ENCODE measurements around the gene BRD1. TPM values are rescaled to one million over a fixed set of nuclear protein-coding genes. Genes with fewer than 3 reads are reported as not detected.

BRD1 gene
- total RNA-seq, 1 experiment from 2014 or later, result 31.3 TPM

- TF ChIP-seq, protein P1, sequence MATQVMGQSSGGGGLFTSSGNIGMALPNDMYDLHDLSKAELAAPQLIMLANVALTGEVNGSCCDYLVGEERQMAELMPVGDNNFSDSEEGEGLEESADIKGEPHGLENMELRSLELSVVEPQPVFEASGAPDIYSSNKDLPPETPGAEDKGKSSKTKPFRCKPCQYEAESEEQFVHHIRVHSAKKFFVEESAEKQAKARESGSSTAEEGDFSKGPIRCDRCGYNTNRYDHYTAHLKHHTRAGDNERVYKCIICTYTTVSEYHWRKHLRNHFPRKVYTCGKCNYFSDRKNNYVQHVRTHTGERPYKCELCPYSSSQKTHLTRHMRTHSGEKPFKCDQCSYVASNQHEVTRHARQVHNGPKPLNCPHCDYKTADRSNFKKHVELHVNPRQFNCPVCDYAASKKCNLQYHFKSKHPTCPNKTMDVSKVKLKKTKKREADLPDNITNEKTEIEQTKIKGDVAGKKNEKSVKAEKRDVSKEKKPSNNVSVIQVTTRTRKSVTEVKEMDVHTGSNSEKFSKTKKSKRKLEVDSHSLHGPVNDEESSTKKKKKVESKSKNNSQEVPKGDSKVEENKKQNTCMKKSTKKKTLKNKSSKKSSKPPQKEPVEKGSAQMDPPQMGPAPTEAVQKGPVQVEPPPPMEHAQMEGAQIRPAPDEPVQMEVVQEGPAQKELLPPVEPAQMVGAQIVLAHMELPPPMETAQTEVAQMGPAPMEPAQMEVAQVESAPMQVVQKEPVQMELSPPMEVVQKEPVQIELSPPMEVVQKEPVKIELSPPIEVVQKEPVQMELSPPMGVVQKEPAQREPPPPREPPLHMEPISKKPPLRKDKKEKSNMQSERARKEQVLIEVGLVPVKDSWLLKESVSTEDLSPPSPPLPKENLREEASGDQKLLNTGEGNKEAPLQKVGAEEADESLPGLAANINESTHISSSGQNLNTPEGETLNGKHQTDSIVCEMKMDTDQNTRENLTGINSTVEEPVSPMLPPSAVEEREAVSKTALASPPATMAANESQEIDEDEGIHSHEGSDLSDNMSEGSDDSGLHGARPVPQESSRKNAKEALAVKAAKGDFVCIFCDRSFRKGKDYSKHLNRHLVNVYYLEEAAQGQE (IDR thresholded peaks at IDR 0.05; ENCODE audit: low read depth), result no peak
- TF ChIP-seq TCF7L2 (IDR thresholded peaks at IDR 0.05; ENCODE audit: borderline replicate concordance, extremely low read depth, insufficient read depth, insufficient read length), result no peak
These were observed 28.7 kb upstream of the BRD1 start (continued) for GRCh38 chr22:49856343-49856742.

GRCh38 chr22:49855251-49855911, 27.7 kb upstream of the BRD1 start:
- Histone ChIP-seq H3K36me3 (ENCODE audit: control insufficient read depth in 1 of 2, insufficient read depth in 2 of 2, low read length in 2 of 2) (peaks cover 0 to 5% of the 10 kb centered on the region in 2 experiments; a peak in 1 of 4 replicates), H3K4me3 (replicated peaks in 1 of 2; ENCODE audit: low read depth in 1 of 2, low read length in 2 of 2) (peak overlapping the region; percentile 62 to 76), H3K79me2 (ENCODE audit: insufficient read depth, low read length) (peaks cover 63% of the 10 kb centered on the region), H3K4me2 (ENCODE audit: low read length) (peak overlapping the region; percentile 84), H3K9me2 (ENCODE audit: insufficient read depth) (no peaks in the 10 kb centered on the region), H3K9me3 (ENCODE audit: control insufficient read depth in 1 of 2, insufficient read depth in 1 of 2, low read depth in 1 of 2, low read length in 2 of 2) (no peaks in the 10 kb centered on the region), H2AFZ (ENCODE audit: low read depth, low read length, poor library complexity, severe bottlenecking) (no peak overlapping the region), H3K4me1 (ENCODE audit: control insufficient read depth in 1 of 2, insufficient read depth in 2 of 2, low read length in 2 of 2) (peaks cover 15 to 22% of the 10 kb centered on the region in 2 experiments), H3K9ac (ENCODE audit: low read length) (peak overlapping the region; percentile 74), H3K27me3 (ENCODE audit: insufficient read depth, low read length) (no peaks in the 10 kb centered on the region), H3K27ac (ENCODE audit: low read depth, low read length) (0 out of 2 replicates have a peak overlapping the region, but pooled peaks have one; percentile 22), H4K20me1 (ENCODE audit: insufficient read depth) (no peaks in the 10 kb centered on the region; the same call in 1 of the 2 replicates)
- intact Hi-C loops (cut with micrococcal nuclease), result no loop called here
- ChIA-PET CTCF (no interaction called here), POLR2A (no interaction called here), RAD21 (ENCODE audit: low non-redundant PET in 1 of 2, low total read pairs in 2 of 2, uncharacterized antibody in 2 of 2, unreplicated experiment in 2 of 2) (no interaction called here)
- DNase-seq (ENCODE audit: low read depth, low spot score), result no peak
- ATAC-seq, result no peak
- TF ChIP-seq POLR2AphosphoS5 (IDR thresholded peaks at IDR 0.05; ENCODE audit: low read depth, low read length) (no peak), CEBPB (IDR thresholded peaks at IDR 0.05; ENCODE audit: low read depth) (no peak), RAD21 (IDR thresholded peaks at IDR 0.05; ENCODE audit: low read depth) (no peak), SRF (IDR thresholded peaks at IDR 0.05; ENCODE audit: low read depth) (no peak), JUND (IDR thresholded peaks at IDR 0.05) (no peak), EZH2 (IDR thresholded peaks at IDR 0.05) (no peak)
- no TSS peak for BruUV-seq (replicated peaks)
